ENCODE measurements around the gene PTAR1.

DNA sequence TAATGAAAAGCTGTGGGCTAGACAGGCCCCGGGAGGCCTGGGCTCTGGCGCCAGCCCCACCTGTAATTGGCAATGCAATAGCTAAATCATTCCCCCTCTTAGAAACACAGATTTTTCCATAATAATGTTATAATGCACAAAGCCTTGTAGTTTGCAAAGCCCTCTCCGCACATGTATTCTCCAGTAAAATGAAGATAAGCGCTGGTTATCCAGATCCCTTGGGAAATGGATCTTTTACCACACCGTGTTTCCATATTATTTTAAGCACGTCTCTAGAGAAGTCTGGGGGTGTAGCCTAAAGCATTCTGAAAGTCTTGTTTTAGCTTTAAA is 86.5 kb downstream of the PTAR1 start:
- TF ChIP-seq, protein P1, sequence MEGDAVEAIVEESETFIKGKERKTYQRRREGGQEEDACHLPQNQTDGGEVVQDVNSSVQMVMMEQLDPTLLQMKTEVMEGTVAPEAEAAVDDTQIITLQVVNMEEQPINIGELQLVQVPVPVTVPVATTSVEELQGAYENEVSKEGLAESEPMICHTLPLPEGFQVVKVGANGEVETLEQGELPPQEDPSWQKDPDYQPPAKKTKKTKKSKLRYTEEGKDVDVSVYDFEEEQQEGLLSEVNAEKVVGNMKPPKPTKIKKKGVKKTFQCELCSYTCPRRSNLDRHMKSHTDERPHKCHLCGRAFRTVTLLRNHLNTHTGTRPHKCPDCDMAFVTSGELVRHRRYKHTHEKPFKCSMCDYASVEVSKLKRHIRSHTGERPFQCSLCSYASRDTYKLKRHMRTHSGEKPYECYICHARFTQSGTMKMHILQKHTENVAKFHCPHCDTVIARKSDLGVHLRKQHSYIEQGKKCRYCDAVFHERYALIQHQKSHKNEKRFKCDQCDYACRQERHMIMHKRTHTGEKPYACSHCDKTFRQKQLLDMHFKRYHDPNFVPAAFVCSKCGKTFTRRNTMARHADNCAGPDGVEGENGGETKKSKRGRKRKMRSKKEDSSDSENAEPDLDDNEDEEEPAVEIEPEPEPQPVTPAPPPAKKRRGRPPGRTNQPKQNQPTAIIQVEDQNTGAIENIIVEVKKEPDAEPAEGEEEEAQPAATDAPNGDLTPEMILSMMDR (conservative IDR thresholded peaks at IDR 0.05; ENCODE audit: low read depth, low read length): no peak
- TF ChIP-seq EZH2 (IDR thresholded peaks at IDR 0.05; ENCODE audit: low read length, unreplicated experiment) (no peak), EZH2phosphoT487 (IDR thresholded peaks at IDR 0.05; ENCODE audit: borderline replicate concordance, low read length) (no peak)

Measured in PC-3 (cell line).